Measurements from ENCODE around the gene DOCK10. TPM values are rescaled to one million over a fixed set of nuclear protein-coding genes. Genes with fewer than 3 reads are reported as not detected.

The DOCK10 gene
- total RNA-seq, 1 donor from 2014 or later = 30.9 TPM

- no peak for TF ChIP-seq CTCF (IDR thresholded peaks at IDR 0.05)
- intact Hi-C loops (cut with DNase I) = no loop called here
- peak overlapping the region; percentile 63 for H3K27ac ChIP-seq
- no peak for DNase-seq (ENCODE audit: low spot score in 2 of 2)
- H3K4me3 ChIP-seq = peak overlapping the region in 1 of 2 donors; percentile 13
- H3K9me3 ChIP-seq = no peaks in the 10 kb centered on the region
- peaks cover 6 to 27% of the 10 kb centered on the region in 2 donors for H3K4me1 ChIP-seq
- no peaks in the 10 kb centered on the region for H3K27me3 ChIP-seq
- no peaks in the 10 kb centered on the region for H3K36me3 ChIP-seq
These were observed 127.1 kb downstream of the DOCK10 start for GRCh38 chr2:224915136-224915535.

- intact Hi-C loops (cut with DNase I) = loop anchor here (1.0 to 2.0 kb wide), 2 partner anchors 15 to 72 kb away; no protein-coding TSS in a partner anchor
- Histone ChIP-seq H3K27ac (peak overlapping the region; percentile 81 to 85), H3K4me1 (peaks cover 13 to 36% of the 10 kb centered on the region in 2 donors), H3K36me3 (no peaks in the 10 kb centered on the region), H3K4me3 (peak overlapping the region; percentile 3 to 12), H3K9me3 (no peaks in the 10 kb centered on the region), H3K27me3 (no peaks in the 10 kb centered on the region)
- no peak for TF ChIP-seq CTCF (IDR thresholded peaks at IDR 0.05)
- no peak for DNase-seq (ENCODE audit: low spot score in 2 of 2)
These were observed 131.7 kb downstream of the DOCK10 start for GRCh38 chr2:224910574-224910925.

GRCh38 chr2:224909885-224910573 is 132.2 kb downstream of the DOCK10 start:
- Histone ChIP-seq H3K4me1 (peaks cover 13 to 36% of the 10 kb centered on the region in 2 donors), H3K27me3 (no peaks in the 10 kb centered on the region), H3K4me3 (peak overlapping the region; percentile 3 to 12), H3K36me3 (no peaks in the 10 kb centered on the region), H3K9me3 (no peaks in the 10 kb centered on the region), H3K27ac (peak overlapping the region; percentile 81 to 85)
- intact Hi-C loops (cut with DNase I) = loop anchor here (1.0 to 2.0 kb wide), 2 partner anchors 15 to 73 kb away; no protein-coding TSS in a partner anchor
- DNase-seq (ENCODE audit: low spot score in 2 of 2) = peak; percentile 56 to 90
- TF ChIP-seq CTCF (IDR thresholded peaks at IDR 0.05) = no peak

GRCh38 chr2:224908818-224909217 is 133.4 kb downstream of the DOCK10 start:
- Histone ChIP-seq H3K27me3 (no peaks in the 10 kb centered on the region), H3K9me3 (no peaks in the 10 kb centered on the region), H3K27ac (peak overlapping the region; percentile 81 to 85), H3K36me3 (no peaks in the 10 kb centered on the region), H3K4me1 (peaks cover 7 to 29% of the 10 kb centered on the region in 2 donors), H3K4me3 (no peak overlapping the region)
- DNase-seq (ENCODE audit: low spot score in 2 of 2) = no peak
- TF ChIP-seq CTCF (IDR thresholded peaks at IDR 0.05) = no peak
- intact Hi-C loops (cut with DNase I) = no loop called here

GRCh38 chr2:224904381-224904780 is 137.9 kb downstream of the DOCK10 start:
- H3K36me3 ChIP-seq = no peaks in the 10 kb centered on the region
- H3K27ac ChIP-seq = no peak overlapping the region
- H3K4me1 ChIP-seq = peaks cover 5 to 7% of the 10 kb centered on the region in 2 donors
- no peaks in the 10 kb centered on the region for H3K9me3 ChIP-seq
- no peak for TF ChIP-seq CTCF (IDR thresholded peaks at IDR 0.05)
- no peak overlapping the region for H3K4me3 ChIP-seq
- DNase-seq (ENCODE audit: low spot score in 2 of 2) = no peak
- intact Hi-C loops (cut with DNase I) = no loop called here
- no peaks in the 10 kb centered on the region for H3K27me3 ChIP-seq
